Skeletal muscle satellite cell (primary cell): ENCODE results near the gene APOO.

Source experiments
- H3K27me3 ChIP-seq: 2 replicates; pipeline ENCODE4 v1.7.0; 2013; ENCODE audit warnings: low read length; ENCODE audit not compliant: control insufficient read depth, insufficient read depth
- H3K36me3 ChIP-seq: 2 replicates; pipeline ENCODE4 v1.7.0; 2013; ENCODE audit warnings: mild to moderate bottlenecking, control low read depth, low read length; ENCODE audit not compliant: insufficient read depth
- H3K4me1 ChIP-seq: 2 replicates; pipeline ENCODE4 v1.7.0; 2013; ENCODE audit warnings: low read length; ENCODE audit not compliant: control insufficient read depth, insufficient read depth
- H3K4me2 ChIP-seq: 2 replicates; pipeline ENCODE4 v1.7.0; 2013; ENCODE audit warnings: mild to moderate bottlenecking, low read length
- H3K4me3 ChIP-seq: 2 replicates; pipeline ENCODE4 v1.7.0; 2013; ENCODE audit warnings: low read length
- H3K9ac ChIP-seq: 2 replicates; pipeline ENCODE4 v1.7.0; 2013; ENCODE audit warnings: mild to moderate bottlenecking, low read depth, low read length, moderate library complexity
- H3K9me3 ChIP-seq: replicated peaks from 2 replicates; pipeline ENCODE4 v1.7.0; 2013; ENCODE audit warnings: mild to moderate bottlenecking, control low read depth, low read length

The APOO gene

DNA sequence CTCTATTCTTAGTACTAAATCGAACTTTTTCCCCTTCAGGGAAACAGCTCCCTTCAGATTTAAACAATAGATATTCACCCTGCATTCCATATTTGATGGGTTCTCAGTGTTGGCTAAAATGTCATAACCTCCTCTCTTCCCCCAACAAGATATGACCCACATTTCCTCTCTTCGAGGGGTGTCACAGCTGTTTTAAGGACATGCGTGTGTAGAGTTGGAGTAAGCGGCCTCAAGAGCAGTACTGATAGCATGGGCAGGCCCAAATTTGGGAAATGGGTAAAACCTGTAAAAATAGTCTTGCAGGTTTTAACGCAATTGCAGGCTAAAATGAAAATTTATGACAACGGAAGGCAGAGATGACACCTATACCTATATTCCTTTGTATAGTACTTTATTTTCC, 96.1 kb downstream of the APOO start:
- Histone ChIP-seq H3K4me3 (no peak overlapping the region), H3K4me2 (no peak overlapping the region), H3K9me3 (no peaks in the 10 kb centered on the region), H3K27me3 (no peaks in the 10 kb centered on the region), H3K36me3 (no peaks in the 10 kb centered on the region), H3K9ac (no peak overlapping the region), H3K4me1 (peaks cover 10% of the 10 kb centered on the region)

DNA sequence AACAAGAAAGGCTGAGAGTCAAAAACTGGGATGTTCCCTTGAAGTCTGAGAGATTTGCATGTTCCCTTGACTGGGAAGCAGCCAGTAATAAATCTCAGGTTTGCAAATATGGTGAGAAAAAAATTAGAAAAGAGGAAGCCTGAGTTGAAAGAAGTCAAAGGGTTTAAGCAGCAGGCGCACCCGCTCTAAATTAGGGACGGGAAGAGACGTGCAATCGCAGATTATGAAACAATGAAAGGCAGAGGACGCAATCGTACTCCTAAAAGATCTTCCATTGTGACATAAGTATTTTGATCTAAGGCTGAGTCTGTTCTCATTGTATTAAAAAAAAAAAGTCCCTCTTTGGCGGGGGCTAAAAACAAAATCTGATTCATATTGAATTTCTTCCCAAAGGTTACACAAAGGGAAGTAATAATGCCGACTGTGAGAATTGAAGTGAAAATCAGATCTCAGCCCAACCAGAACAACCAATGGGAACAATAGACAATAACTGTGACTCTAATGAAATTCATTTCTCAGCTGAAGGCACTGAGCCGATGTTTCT, 96.6 kb downstream of the APOO start:
- no peak overlapping the region for H3K9ac ChIP-seq

DNA sequence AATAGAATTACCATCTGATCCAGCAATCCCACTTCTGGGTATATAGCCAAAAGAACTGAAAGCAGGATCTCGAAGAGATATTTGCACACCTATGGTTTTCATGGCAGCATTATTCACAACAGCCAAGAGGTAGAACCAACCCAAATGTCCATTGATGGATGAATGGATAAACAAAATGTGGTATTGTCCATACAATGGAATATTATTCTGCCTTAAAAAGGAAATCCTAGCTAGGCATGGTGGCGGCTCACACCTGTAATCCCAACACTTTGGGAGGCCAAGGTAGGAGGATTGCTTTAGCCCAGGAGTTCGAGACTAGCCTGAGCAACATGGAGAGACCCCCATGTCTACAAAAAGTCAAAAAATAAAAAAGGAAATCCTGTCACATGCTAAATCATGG, 97.5 kb downstream of the APOO start:
- no peak overlapping the region for H3K4me3 ChIP-seq

More for the DNA sequence above, 96.6 kb downstream of the APOO start:
- H3K27me3 ChIP-seq = no peaks in the 10 kb centered on the region
- peaks cover 10% of the 10 kb centered on the region for H3K4me1 ChIP-seq
- no peaks in the 10 kb centered on the region for H3K36me3 ChIP-seq
- no peak overlapping the region for H3K4me3 ChIP-seq
- no peak overlapping the region for H3K4me2 ChIP-seq
- H3K9me3 ChIP-seq = no peaks in the 10 kb centered on the region

DNA sequence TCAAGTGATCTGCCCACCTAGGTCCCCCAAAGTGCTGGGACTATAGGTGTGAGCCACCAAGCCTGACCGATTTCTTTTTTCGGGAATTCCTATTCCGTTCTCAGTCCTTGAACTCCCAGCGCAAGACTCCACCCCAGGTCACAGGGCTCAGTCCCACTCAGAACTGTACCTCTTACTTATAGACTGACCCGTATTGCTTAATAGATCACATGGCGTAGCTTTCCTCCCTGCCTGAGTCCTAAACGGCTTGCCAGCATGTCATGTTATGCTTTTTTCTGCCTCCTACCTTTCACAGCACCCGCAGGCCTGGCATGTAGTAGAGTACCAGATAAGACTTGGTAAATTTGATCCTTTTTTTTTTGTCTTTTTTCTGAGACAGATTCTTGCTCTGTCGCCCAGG, 102.3 kb downstream of the APOO start:
- no peaks in the 10 kb centered on the region for H3K9me3 ChIP-seq
- H3K9ac ChIP-seq = no peak overlapping the region
- H3K27me3 ChIP-seq = no peaks in the 10 kb centered on the region
- no peak overlapping the region for H3K4me3 ChIP-seq
- no peak overlapping the region for H3K4me2 ChIP-seq
- no peaks in the 10 kb centered on the region for H3K36me3 ChIP-seq
- H3K4me1 ChIP-seq = peaks cover 24% of the 10 kb centered on the region

More for the DNA sequence above, 97.5 kb downstream of the APOO start:
- Histone ChIP-seq H3K4me1 (peaks cover 10% of the 10 kb centered on the region), H3K9me3 (no peaks in the 10 kb centered on the region), H3K4me2 (no peak overlapping the region), H3K36me3 (no peaks in the 10 kb centered on the region), H3K9ac (no peak overlapping the region), H3K27me3 (no peaks in the 10 kb centered on the region)

DNA sequence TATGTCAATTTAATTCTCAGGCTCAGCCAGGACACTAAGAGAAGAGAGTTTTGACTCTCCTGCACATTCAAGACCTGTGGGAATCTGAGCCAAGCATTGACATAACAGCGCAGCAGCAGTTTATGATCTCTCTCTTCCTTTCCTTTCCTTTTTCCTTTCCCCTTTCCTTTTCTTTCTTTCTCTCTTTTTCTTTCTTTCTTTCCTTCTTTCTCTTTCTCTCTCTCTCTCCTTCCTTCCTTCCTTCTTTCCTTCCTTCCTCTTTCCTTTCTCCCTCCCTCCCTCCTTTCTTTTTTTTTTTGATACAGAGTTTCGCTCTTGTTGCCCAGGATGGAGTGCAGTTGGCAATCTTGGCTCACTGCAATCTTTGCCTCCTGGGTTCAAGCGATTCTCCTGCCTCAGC, 103.2 kb downstream of the APOO start:
- Histone ChIP-seq H3K4me3 (peak overlapping the region; percentile 45), H3K9ac (peak overlapping the region; percentile 64), H3K4me2 (peak overlapping the region; percentile 69), H3K9me3 (no peaks in the 10 kb centered on the region), H3K27me3 (no peaks in the 10 kb centered on the region), H3K4me1 (peaks cover 24% of the 10 kb centered on the region), H3K36me3 (no peaks in the 10 kb centered on the region)

DNA sequence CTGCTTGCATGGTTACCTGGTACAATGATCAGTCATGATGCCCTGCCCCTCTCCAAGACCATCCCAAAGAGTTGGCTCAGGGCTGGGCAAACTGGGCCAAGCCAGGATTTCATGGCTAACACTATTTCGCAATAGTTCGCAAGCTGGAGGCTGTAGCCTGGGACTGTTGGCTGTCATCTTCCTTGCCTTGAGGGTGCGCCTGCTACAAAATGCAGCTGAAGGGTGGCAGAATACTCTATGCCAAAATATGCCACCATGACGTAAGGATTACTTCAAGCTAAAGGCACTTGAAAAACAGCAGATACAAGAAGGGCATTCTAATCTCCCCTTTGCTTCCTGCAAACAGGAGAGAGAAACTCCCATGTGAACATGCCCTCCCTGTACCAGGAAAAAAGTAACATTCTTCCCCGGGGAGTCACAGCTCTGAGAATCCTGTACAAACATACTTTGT, 103.8 kb downstream of the APOO start:
- Histone ChIP-seq H3K36me3 (no peaks in the 10 kb centered on the region), H3K27me3 (no peaks in the 10 kb centered on the region), H3K4me1 (peaks cover 24% of the 10 kb centered on the region), H3K4me3 (peak overlapping the region; percentile 45), H3K9me3 (no peaks in the 10 kb centered on the region), H3K4me2 (peak overlapping the region; percentile 69), H3K9ac (peak overlapping the region; percentile 64)

DNA sequence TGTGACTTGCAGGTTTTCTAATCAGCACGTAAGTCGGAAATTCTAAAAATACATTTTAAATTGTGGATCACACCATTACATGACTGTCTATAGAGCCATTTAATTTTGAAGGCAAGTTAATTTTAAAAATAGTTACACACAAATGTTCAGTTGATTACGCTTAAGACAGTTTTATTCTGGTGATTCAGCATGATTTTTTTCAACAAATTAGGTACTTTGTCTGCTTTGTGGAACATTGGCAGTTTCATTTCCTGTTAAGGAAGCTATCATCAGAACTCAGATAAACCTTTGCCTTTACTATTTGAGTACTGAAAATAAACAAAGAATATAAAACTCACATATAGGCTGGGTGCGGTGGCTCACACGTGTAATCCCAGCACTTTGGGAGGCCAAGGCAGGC, 105.3 kb downstream of the APOO start:
- no peak overlapping the region for H3K4me2 ChIP-seq
- H3K4me1 ChIP-seq = peaks cover 20% of the 10 kb centered on the region
- H3K36me3 ChIP-seq = no peaks in the 10 kb centered on the region
- no peaks in the 10 kb centered on the region for H3K9me3 ChIP-seq
- H3K9ac ChIP-seq = no peak overlapping the region
- no peaks in the 10 kb centered on the region for H3K27me3 ChIP-seq
- no peak overlapping the region for H3K4me3 ChIP-seq

DNA sequence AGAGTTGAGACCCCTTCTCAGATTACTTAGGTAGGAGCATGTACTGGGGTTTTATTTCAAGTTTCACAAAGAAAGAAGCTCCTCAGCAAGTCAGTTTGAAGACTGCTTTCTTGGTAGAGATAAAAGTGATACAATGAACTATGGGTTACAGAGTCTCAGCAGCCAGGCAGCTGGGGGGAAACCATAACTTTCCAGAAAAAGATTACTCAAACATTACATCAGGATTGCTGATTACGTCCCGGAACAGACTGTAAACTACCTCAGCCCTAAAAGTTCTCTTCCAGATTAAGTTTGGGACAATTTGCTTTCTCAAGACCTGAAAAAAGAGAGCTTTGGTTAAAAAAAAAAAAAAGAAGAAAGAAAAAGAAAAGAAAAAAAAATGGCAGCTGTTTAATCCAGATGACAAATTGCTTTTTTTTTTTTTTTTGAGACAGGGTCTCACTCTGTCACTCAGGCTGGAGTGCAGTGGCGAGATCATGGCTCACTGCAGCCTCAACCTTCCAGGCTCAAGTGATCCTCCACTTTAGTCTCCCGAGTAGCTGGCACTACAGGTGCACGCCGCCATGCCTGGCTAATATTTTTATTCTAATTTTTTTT, 108.2 kb downstream of the APOO start:
- Histone ChIP-seq H3K4me3 (no peak overlapping the region), H3K27me3 (no peaks in the 10 kb centered on the region), H3K9ac (no peak overlapping the region), H3K9me3 (no peaks in the 10 kb centered on the region), H3K4me2 (no peak overlapping the region), H3K4me1 (peaks cover 14% of the 10 kb centered on the region), H3K36me3 (no peaks in the 10 kb centered on the region)

DNA sequence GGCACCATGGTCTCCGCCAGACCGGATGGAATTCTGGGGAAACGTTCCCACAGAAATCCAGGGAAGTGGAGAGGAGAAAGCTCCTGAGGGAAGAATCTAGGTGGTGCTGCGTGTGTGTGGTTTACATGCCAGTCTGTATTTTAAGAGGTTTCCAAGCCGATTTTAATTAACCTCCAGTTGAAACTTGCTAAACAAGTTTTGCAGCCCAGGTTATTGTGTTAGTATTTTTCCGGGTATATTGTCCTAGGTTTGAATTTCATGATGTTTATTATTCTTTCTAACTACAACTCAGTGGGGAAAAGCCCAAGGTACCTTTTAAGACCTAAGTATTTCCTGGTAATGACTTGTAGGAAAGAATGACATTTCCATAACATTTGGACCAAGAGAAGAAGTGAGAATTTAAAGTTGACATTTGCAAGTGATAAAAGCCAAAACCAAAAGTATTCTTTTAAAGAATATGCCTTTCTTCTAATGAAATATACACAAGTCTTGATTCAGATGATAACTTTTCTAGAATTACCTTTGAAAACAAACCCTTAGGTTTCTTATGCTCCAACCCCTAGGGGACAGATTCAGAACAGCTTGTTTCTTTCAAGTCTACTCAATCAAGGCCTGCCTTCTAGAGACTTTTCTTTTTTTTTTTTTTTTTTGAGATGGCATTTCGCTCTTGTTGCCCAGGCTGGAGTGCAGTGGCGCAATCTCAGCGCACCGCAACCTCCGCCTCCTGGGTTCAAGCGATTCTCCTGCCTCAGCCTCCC, 110.2 kb downstream of the APOO start:
- no peak overlapping the region for H3K9ac ChIP-seq

DNA sequence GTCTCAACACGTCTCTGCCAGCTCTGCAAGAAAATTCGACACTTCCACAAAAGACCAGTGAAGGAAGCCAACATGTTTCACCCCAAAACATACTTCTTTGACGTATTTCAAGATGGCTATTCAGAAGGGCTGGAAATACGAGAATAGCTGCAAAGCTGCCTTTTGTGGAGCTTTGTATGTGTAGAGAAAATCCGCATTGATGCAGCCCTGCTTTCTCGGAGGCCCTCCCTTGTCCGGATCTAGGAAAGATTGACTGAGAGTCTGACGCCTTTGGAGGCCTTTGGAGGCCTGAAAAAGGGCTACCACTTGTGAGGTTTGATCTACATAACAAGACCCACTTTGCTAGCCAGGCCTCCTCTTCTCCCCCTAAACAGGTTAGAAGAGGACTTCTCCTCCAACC, 112.5 kb downstream of the APOO start:
- H3K4me3 ChIP-seq = no peak overlapping the region

More for the DNA sequence above, 110.2 kb downstream of the APOO start:
- H3K4me1 ChIP-seq = no peaks in the 10 kb centered on the region
- H3K27me3 ChIP-seq = no peaks in the 10 kb centered on the region
- H3K36me3 ChIP-seq = no peaks in the 10 kb centered on the region
- no peak overlapping the region for H3K4me3 ChIP-seq
- no peaks in the 10 kb centered on the region for H3K9me3 ChIP-seq
- H3K4me2 ChIP-seq = no peak overlapping the region

DNA sequence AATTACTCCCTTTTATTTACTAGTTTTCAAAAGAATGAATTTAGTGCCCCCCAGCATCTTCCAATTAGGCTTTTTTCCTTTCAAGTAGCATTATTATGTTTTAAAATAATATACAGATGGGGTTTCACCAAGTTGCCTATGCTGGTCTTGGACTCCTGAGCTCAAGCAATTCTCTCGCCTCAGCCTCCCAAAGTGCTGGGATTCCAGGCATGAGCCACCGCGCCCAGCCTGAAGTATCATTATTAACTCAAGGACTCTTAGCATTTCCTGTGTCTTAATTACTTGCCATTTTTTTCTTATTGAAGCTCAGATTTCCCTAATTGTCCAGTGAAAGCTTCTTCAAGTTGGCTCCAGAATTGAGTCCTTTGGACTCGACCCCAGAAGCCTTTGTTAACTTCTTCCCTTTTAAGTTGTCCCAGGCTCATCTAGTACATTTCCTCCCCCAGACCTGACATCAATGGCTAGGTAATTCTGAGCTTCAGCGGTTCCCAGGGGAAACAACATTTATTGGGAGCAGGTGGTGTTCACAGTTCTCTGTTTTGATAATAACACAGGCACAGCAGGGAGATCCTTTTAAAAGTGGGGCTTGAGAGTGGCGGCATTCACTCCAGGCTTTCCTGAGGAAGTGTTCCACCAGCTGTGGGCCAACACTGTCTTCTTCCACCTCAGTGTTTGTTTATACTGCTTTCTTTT, 114.7 kb downstream of the APOO start:
- H3K27me3 ChIP-seq = no peaks in the 10 kb centered on the region
- no peak overlapping the region for H3K9ac ChIP-seq
- H3K4me1 ChIP-seq = no peaks in the 10 kb centered on the region
- H3K9me3 ChIP-seq = no peaks in the 10 kb centered on the region
- H3K36me3 ChIP-seq = no peaks in the 10 kb centered on the region
- H3K4me3 ChIP-seq = no peak overlapping the region
- no peak overlapping the region for H3K4me2 ChIP-seq

More for the DNA sequence above, 112.5 kb downstream of the APOO start:
- H3K4me2 ChIP-seq = no peak overlapping the region
- H3K36me3 ChIP-seq = no peaks in the 10 kb centered on the region
- no peaks in the 10 kb centered on the region for H3K9me3 ChIP-seq
- H3K9ac ChIP-seq = no peak overlapping the region
- H3K4me1 ChIP-seq = no peaks in the 10 kb centered on the region
- H3K27me3 ChIP-seq = no peaks in the 10 kb centered on the region
